ENCODE measurements around the gene RIMS4. TPM values are rescaled to one million over a fixed set of nuclear protein-coding genes. Genes with fewer than 3 reads are reported as not detected.
A peak's percentile ranks its signal among the peaks of the same experiment; 100 is the strongest.

Gene RIMS4
- total and polyA plus RNA-seq, 5 donors = 0.38 to 2.4 (median 1.2) TPM

GRCh38 chr20:44706301-44707017 lies 103.9 kb downstream of the RIMS4 start:
- DNase-seq (peak in 2 of 3 donors; percentile 76 to 83), ATAC-seq (peak; percentile 24 to 73)
- 39% methylated on average over 10 of the region's 10 CpGs for WGBS
- H3K27ac ChIP-seq (ENCODE audit: low read length) = peak overlapping the region; percentile 93
- intact Hi-C loops (cut with DNase I) = no loop called here
- peaks cover 22% of the 10 kb centered on the region for H3K4me1 ChIP-seq (ENCODE audit: control insufficient read depth, insufficient read depth, low read length)
- H3K9me3 ChIP-seq (ENCODE audit: control insufficient read depth, low read length) = no peaks in the 10 kb centered on the region
- no peaks in the 10 kb centered on the region for H3K27me3 ChIP-seq (ENCODE audit: control insufficient read depth, insufficient read depth)
- no peak overlapping the region for H3K4me3 ChIP-seq (ENCODE audit: low read length)

- intact Hi-C loops (cut with DNase I) = no loop called here
- Histone ChIP-seq H3K9me3 (ENCODE audit: control insufficient read depth, low read length) (no peaks in the 10 kb centered on the region), H3K27me3 (ENCODE audit: control insufficient read depth, insufficient read depth) (no peaks in the 10 kb centered on the region), H3K27ac (ENCODE audit: low read length) (peak overlapping the region; percentile 42), H3K4me3 (ENCODE audit: low read length) (no peak overlapping the region), H3K4me1 (ENCODE audit: control insufficient read depth, insufficient read depth, low read length) (peaks cover 20% of the 10 kb centered on the region)
- no peak for DNase-seq
- 85% methylated on average over 4 of the region's 4 CpGs for WGBS
- ATAC-seq = no peak
Measured at GRCh38 chr20:44705364-44706094, 104.8 kb downstream of the RIMS4 start.

GRCh38 chr20:44704551-44704971 lies 105.8 kb downstream of the RIMS4 start:
- peak overlapping the region; percentile 28 for H3K27ac ChIP-seq (ENCODE audit: low read length)
- 75% methylated on average over 4 of the region's 4 CpGs for WGBS
- intact Hi-C loops (cut with DNase I) = no loop called here

GRCh38 chr20:44703956-44704488 lies 106.3 kb downstream of the RIMS4 start:
- Histone ChIP-seq H3K27ac (ENCODE audit: low read length) (peak overlapping the region; percentile 74), H3K27me3 (ENCODE audit: control insufficient read depth, insufficient read depth) (no peaks in the 10 kb centered on the region), H3K4me1 (ENCODE audit: control insufficient read depth, insufficient read depth, low read length) (peaks cover 20% of the 10 kb centered on the region), H3K4me3 (ENCODE audit: low read length) (no peak overlapping the region), H3K9me3 (ENCODE audit: control insufficient read depth, low read length) (no peaks in the 10 kb centered on the region)
- WGBS = 79% methylated on average over 9 of the region's 9 CpGs
- intact Hi-C loops (cut with DNase I) = no loop called here
- ATAC-seq (no peak), DNase-seq (peak in 2 of 3 donors; percentile 51 to 56)

More at GRCh38 chr20:44704551-44704971, 105.8 kb downstream of the RIMS4 start:
- no peaks in the 10 kb centered on the region for H3K9me3 ChIP-seq (ENCODE audit: control insufficient read depth, low read length)
- no peaks in the 10 kb centered on the region for H3K27me3 ChIP-seq (ENCODE audit: control insufficient read depth, insufficient read depth)
- ATAC-seq (no peak), DNase-seq (peak in 2 of 3 donors; percentile 35 to 49)
- H3K4me1 ChIP-seq (ENCODE audit: control insufficient read depth, insufficient read depth, low read length) = peaks cover 20% of the 10 kb centered on the region
- H3K4me3 ChIP-seq (ENCODE audit: low read length) = no peak overlapping the region

GRCh38 chr20:44703183-44703925 lies 107.0 kb downstream of the RIMS4 start:
- H3K27ac ChIP-seq (ENCODE audit: low read length) = peak overlapping the region; percentile 74
- intact Hi-C loops (cut with DNase I) = no loop called here
- no peak overlapping the region for H3K4me3 ChIP-seq (ENCODE audit: low read length)
- H3K27me3 ChIP-seq (ENCODE audit: control insufficient read depth, insufficient read depth) = no peaks in the 10 kb centered on the region
- peaks cover 20% of the 10 kb centered on the region for H3K4me1 ChIP-seq (ENCODE audit: control insufficient read depth, insufficient read depth, low read length)
- ATAC-seq = peak; percentile 40 to 57
- H3K9me3 ChIP-seq (ENCODE audit: control insufficient read depth, low read length) = no peaks in the 10 kb centered on the region
- DNase-seq = peak in 1 of 3 donors; percentile 12
- 37% methylated on average over 12 of the region's 12 CpGs for WGBS

- peak; percentile 91 to 96 (median 96) for DNase-seq
- Histone ChIP-seq H3K27me3 (ENCODE audit: control insufficient read depth, insufficient read depth) (no peaks in the 10 kb centered on the region), H3K9me3 (ENCODE audit: control insufficient read depth, low read length) (no peaks in the 10 kb centered on the region), H3K4me3 (ENCODE audit: low read length) (no peak overlapping the region), H3K4me1 (ENCODE audit: control insufficient read depth, insufficient read depth, low read length) (peaks cover 20% of the 10 kb centered on the region), H3K27ac (ENCODE audit: low read length) (peak overlapping the region; percentile 74)
- peak; percentile 90 to 91 for ATAC-seq
- intact Hi-C loops (cut with DNase I) = no loop called here
- WGBS = 5% methylated on average over 9 of the region's 9 CpGs
Measured at GRCh38 chr20:44702776-44703175, 107.6 kb downstream of the RIMS4 start.

GRCh38 chr20:44701858-44702256 lies 108.5 kb downstream of the RIMS4 start:
- DNase-seq (no peak), ATAC-seq (no peak)
- no peaks in the 10 kb centered on the region for H3K9me3 ChIP-seq (ENCODE audit: control insufficient read depth, low read length)
- no peak overlapping the region for H3K4me3 ChIP-seq (ENCODE audit: low read length)
- intact Hi-C loops (cut with DNase I) = no loop called here
- H3K27ac ChIP-seq (ENCODE audit: low read length) = no peak overlapping the region
- peaks cover 20% of the 10 kb centered on the region for H3K4me1 ChIP-seq (ENCODE audit: control insufficient read depth, insufficient read depth, low read length)
- no peaks in the 10 kb centered on the region for H3K27me3 ChIP-seq (ENCODE audit: control insufficient read depth, insufficient read depth)
- 86% methylated on average over 7 of the region's 7 CpGs for WGBS

Other genes starting within 250 kb of the RIMS4 start
- 100 to 1,000 TPM; 212 to 246 (median 232) TPM for gene PKIG, start 228.0 kb downstream of the RIMS4 start, total RNA-seq
- 334 TPM for gene PKIG, start 228.0 kb downstream of the RIMS4 start, polyA plus RNA-seq
- gene ADA, start 158.8 kb downstream of the RIMS4 start, total RNA-seq = 10 to 100 TPM; 11.6 to 22.8 (median 12.4) TPM
- gene ADA, start 158.8 kb downstream of the RIMS4 start, polyA plus RNA-seq = 12.4 TPM
- gene CCN5, start 95.2 kb downstream of the RIMS4 start, total RNA-seq = 100 to 1,000 TPM in 1 of 4 donors, 10 to 100 TPM in 3; 85.2 to 292 (median 98.2) TPM
- gene CCN5, start 95.2 kb downstream of the RIMS4 start, polyA plus RNA-seq = 102 TPM
- gene KCNK15, start 64.7 kb downstream of the RIMS4 start, total RNA-seq = 1 to 10 TPM in 3 of 4 donors, under 1 TPM in 1; 0.65 to 1.3 (median 1.1) TPM
- 0.70 TPM for gene KCNK15, start 64.7 kb downstream of the RIMS4 start, polyA plus RNA-seq
- 100 to 1,000 TPM in 3 of 4 donors, 10 to 100 TPM in 1; 87.8 to 121 (median 111) TPM for gene YWHAB, start 75.2 kb upstream of the RIMS4 start, total RNA-seq
- 53.4 TPM for gene YWHAB, start 75.2 kb upstream of the RIMS4 start, polyA plus RNA-seq
- 1 to 10 TPM; 3.6 to 5.3 (median 4.1) TPM for gene PABPC1L, start 99.5 kb upstream of the RIMS4 start, total RNA-seq
- gene PABPC1L, start 99.5 kb upstream of the RIMS4 start, polyA plus RNA-seq = 3.3 TPM
- 10 to 100 TPM; 12.1 to 16.8 (median 13.7) TPM for gene TOMM34, start 149.9 kb upstream of the RIMS4 start, total RNA-seq
- 11.1 TPM for gene TOMM34, start 149.9 kb upstream of the RIMS4 start, polyA plus RNA-seq
- 10 to 100 TPM; 13.8 to 14.4 (median 14.1) TPM for gene STK4, start 156.0 kb upstream of the RIMS4 start, total RNA-seq
- 4.6 TPM for gene STK4, start 156.0 kb upstream of the RIMS4 start, polyA plus RNA-seq